Measurements from ENCODE around the gene TBC1D3. TPM values are rescaled to one million over a fixed set of nuclear protein-coding genes. Genes with fewer than 3 reads are reported as not detected.
A peak's percentile ranks its signal among the peaks of the same experiment; 100 is the strongest.
"Not testable (repeated sequence)": the region's sequence is repeated elsewhere in the genome, so short reads cannot be mapped to it uniquely, and the experiment has no call there.

The TBC1D3 gene
- not detected for total RNA-seq
- long read RNA-seq, partial matches to known transcripts, result 0 of 4 reads
- long read RNA-seq, other reads (novel, unspliced or antisense), result 4 of 4 reads

- intact Hi-C loops (cut with micrococcal nuclease); DNase-seq; ATAC-seq: not testable (repeated sequence)
These were observed at the start of gene TBC1D3 for GRCh38 chr17:38192455-38192854. Gene TBC1D3 (minus strand): TSS chr17:38192555. CDS start chr17:38191029, 1,526 bp downstream.

GRCh38 chr17:38232790-38233189 lies 40.4 kb upstream of the TBC1D3 start:
- ATAC-seq, result peak; percentile 38

GRCh38 chr17:38225844-38226495 lies 33.6 kb upstream of the TBC1D3 start:
- ATAC-seq; intact Hi-C loops (cut with micrococcal nuclease); DNase-seq: not testable (repeated sequence)

More at GRCh38 chr17:38232790-38233189, 40.4 kb upstream of the TBC1D3 start:
- intact Hi-C loops (cut with micrococcal nuclease); DNase-seq: not testable (repeated sequence)

- intact Hi-C loops (cut with micrococcal nuclease); DNase-seq; ATAC-seq: not testable (repeated sequence)
These were observed 28.5 kb upstream of the TBC1D3 start for GRCh38 chr17:38220867-38221266.

GRCh38 chr17:38200271-38200670 lies 7.9 kb upstream of the TBC1D3 start:
- DNase-seq; ATAC-seq; intact Hi-C loops (cut with micrococcal nuclease): not testable (repeated sequence)

GRCh38 chr17:38134860-38135259 lies 57.5 kb downstream of the TBC1D3 start:
- intact Hi-C loops (cut with micrococcal nuclease); ATAC-seq: not testable (repeated sequence)
- peak; percentile 24 for DNase-seq

Other genes with a start within 250 kb of the TBC1D3 start
- 8.6 TPM for gene TBC1D3L, start 203.5 kb downstream of the TBC1D3 start, total RNA-seq
- not detected for gene TBC1D3D, start 188.6 kb downstream of the TBC1D3 start, total RNA-seq
- gene TBC1D3C, start 123.9 kb downstream of the TBC1D3 start, total RNA-seq, result not detected
- gene TBC1D3E, start 64.6 kb downstream of the TBC1D3 start, total RNA-seq, result not detected
- gene MRPL45, start 104.6 kb upstream of the TBC1D3 start, total RNA-seq, result 39.5 TPM
- gene GPR179, start 151.4 kb upstream of the TBC1D3 start, total RNA-seq, result not detected
- 15.2 TPM for gene SOCS7, start 159.3 kb upstream of the TBC1D3 start, total RNA-seq
- 70.3 TPM for gene ARHGAP23, start 235.9 kb upstream of the TBC1D3 start, total RNA-seq

All from left ventricle myocardium superior (tissue), 1 donor.